NCI-H1694 treated with DMSO at 0.1 percent for 48 hours (cell line): ENCODE results near the gene MAP2K3.
A peak's percentile ranks its signal among the peaks of the same experiment; 100 is the strongest.
"Not testable (repeated sequence)": the region's sequence is repeated elsewhere in the genome, so short reads cannot be mapped to it uniquely, and the experiment has no call there.

Source experiments
- DNase-seq: peaks from one replicate; lab custom pipeline; 2025; lab: John Stamatoyannopoulos, UW

MAP2K3 gene

GRCh38 chr17:21310061-21310765 lies 25.7 kb downstream of the MAP2K3 start:
- DNase-seq, result peak; percentile 10

GRCh38 chr17:21310766-21311602 lies 26.5 kb downstream of the MAP2K3 start:
- DNase-seq, result not testable (repeated sequence)

- no peak for DNase-seq
Measured at GRCh38 chr17:21313320-21313719, 28.8 kb downstream of the MAP2K3 start.

- DNase-seq, result not testable (repeated sequence)
Measured at GRCh38 chr17:21313761-21314160, 29.2 kb downstream of the MAP2K3 start.

- DNase-seq, result not testable (repeated sequence)
Measured at GRCh38 chr17:21314261-21314664, 29.8 kb downstream of the MAP2K3 start.

GRCh38 chr17:21314701-21315111 lies 30.2 kb downstream of the MAP2K3 start:
- not testable (repeated sequence) for DNase-seq

GRCh38 chr17:21315246-21316000 lies 30.9 kb downstream of the MAP2K3 start:
- not testable (repeated sequence) for DNase-seq

GRCh38 chr17:21316212-21316886 lies 31.8 kb downstream of the MAP2K3 start:
- not testable (repeated sequence) for DNase-seq

GRCh38 chr17:21316887-21317500 lies 32.5 kb downstream of the MAP2K3 start:
- DNase-seq, result not testable (repeated sequence)

GRCh38 chr17:21317821-21318220 lies 33.3 kb downstream of the MAP2K3 start:
- DNase-seq, result not testable (repeated sequence)

- no peak for DNase-seq
Measured at GRCh38 chr17:21318439-21318838, 33.9 kb downstream of the MAP2K3 start.

- DNase-seq, result not testable (repeated sequence)
Measured at GRCh38 chr17:21318856-21319255, 34.3 kb downstream of the MAP2K3 start.

GRCh38 chr17:21319256-21319655 lies 34.7 kb downstream of the MAP2K3 start:
- DNase-seq, result not testable (repeated sequence)

GRCh38 chr17:21319686-21320375 lies 35.3 kb downstream of the MAP2K3 start:
- DNase-seq, result not testable (repeated sequence)

GRCh38 chr17:21320430-21320829 lies 35.9 kb downstream of the MAP2K3 start:
- DNase-seq, result not testable (repeated sequence)

- not testable (repeated sequence) for DNase-seq
Measured at GRCh38 chr17:21321061-21321460, 36.5 kb downstream of the MAP2K3 start.

- DNase-seq, result not testable (repeated sequence)
Measured at GRCh38 chr17:21321744-21322191, 37.3 kb downstream of the MAP2K3 start.

GRCh38 chr17:21323257-21324111 lies 39.0 kb downstream of the MAP2K3 start:
- not testable (repeated sequence) for DNase-seq

GRCh38 chr17:21324741-21325140 lies 40.2 kb downstream of the MAP2K3 start:
- DNase-seq, result peak; percentile 4
